Measurements from ENCODE around the gene UBXN7.

DNA sequence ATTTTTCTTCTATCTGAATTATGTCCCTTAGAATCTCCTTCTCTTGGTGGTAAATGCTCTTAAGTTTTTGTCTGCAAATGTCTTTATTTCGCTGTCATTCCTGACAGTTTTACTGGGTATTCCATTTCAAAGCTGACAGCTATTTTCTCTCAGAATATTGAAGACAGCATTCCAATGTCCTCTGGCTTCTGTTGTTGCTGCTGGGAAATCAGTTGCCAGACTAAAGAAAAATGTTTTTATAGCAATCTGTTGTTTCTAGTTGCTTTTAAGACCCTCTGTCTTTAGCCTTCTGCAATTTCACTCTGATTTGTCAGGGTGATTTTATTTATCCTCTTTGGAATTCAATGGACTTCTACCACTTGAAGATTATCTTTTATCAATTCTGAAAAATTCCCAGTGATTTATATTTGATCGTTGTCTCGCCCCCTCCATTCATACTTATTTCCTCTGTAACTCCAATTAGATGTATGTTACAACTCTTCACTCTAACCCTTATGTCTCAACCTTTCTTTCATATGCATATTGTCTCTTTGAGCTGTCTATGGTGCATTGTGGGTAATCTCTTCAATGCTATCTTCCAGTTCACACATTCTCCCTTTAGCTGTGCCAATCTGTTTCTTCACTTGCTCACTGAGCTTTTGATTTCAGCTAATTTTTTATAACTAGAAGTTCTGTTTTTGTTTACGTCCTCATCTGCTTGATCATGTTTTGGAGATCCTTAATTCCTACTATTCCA, 23.5 kb downstream of the UBXN7 start:
- TF ChIP-seq EZH2 (IDR thresholded peaks at IDR 0.05; ENCODE audit: insufficient read depth, poor library complexity, severe bottlenecking): no peak
- TF ChIP-seq EZH2phosphoT487 (IDR thresholded peaks at IDR 0.05; ENCODE audit: insufficient read depth, low read depth): no peak

All from GM23248 (cell line).